Activated CD8-positive, alpha-beta memory T cell treated with anti-CD3 and anti-CD28 coated beads for 1 hour (primary cell): ENCODE data around the gene NPY4R2.
"Not testable (repeated sequence)": the region's sequence is repeated elsewhere in the genome, so short reads cannot be mapped to it uniquely, and the experiment has no call there.

Experiments used
- DNase-seq, 2 donors: peaks; one replicate each; pipeline ENCODE4 v3.0.0-alpha.2; 2020; ENCODE audit warnings: low read depth in 1 of 2; ENCODE audit errors: extremely low read depth in 1 of 2

The NPY4R2 gene

GRCh38 chr10:47918475-47918874 is at the start of gene NPY4R2:
Gene NPY4R2 (plus strand): TSS chr10:47918662. CDS start chr10:47921988, 3,326 bp downstream.
- not testable (repeated sequence) for DNase-seq

- DNase-seq = not testable (repeated sequence)
Measured at GRCh38 chr10:47870887-47871286, 47.6 kb upstream of the NPY4R2 start.

- not testable (repeated sequence) for DNase-seq
Measured at GRCh38 chr10:47871485-47872180, 46.8 kb upstream of the NPY4R2 start.

- DNase-seq = not testable (repeated sequence)
Measured at GRCh38 chr10:47872236-47872635, 46.2 kb upstream of the NPY4R2 start.

GRCh38 chr10:47884239-47884638 is 34.2 kb upstream of the NPY4R2 start:
- DNase-seq = not testable (repeated sequence)

- not testable (repeated sequence) for DNase-seq
Measured at GRCh38 chr10:47884934-47885333, 33.5 kb upstream of the NPY4R2 start.

- DNase-seq = not testable (repeated sequence)
Measured at GRCh38 chr10:47886356-47886755, 32.1 kb upstream of the NPY4R2 start.

GRCh38 chr10:47886827-47887226 is 31.6 kb upstream of the NPY4R2 start:
- DNase-seq = not testable (repeated sequence)

- not testable (repeated sequence) for DNase-seq
Measured at GRCh38 chr10:47890737-47891136, 27.7 kb upstream of the NPY4R2 start.

GRCh38 chr10:47892494-47893261 is 25.8 kb upstream of the NPY4R2 start:
- not testable (repeated sequence) for DNase-seq

- not testable (repeated sequence) for DNase-seq
Measured at GRCh38 chr10:47894571-47894970, 23.9 kb upstream of the NPY4R2 start.

GRCh38 chr10:47897813-47898212 is 20.6 kb upstream of the NPY4R2 start:
- not testable (repeated sequence) for DNase-seq

- not testable (repeated sequence) for DNase-seq
Measured at GRCh38 chr10:47909333-47909732, 9.1 kb upstream of the NPY4R2 start.

GRCh38 chr10:47910486-47910885 is 8.0 kb upstream of the NPY4R2 start:
- DNase-seq = not testable (repeated sequence)

GRCh38 chr10:47914052-47914451 is 4.4 kb upstream of the NPY4R2 start:
- not testable (repeated sequence) for DNase-seq

GRCh38 chr10:47915849-47916548 is 2.5 kb upstream of the NPY4R2 start:
- not testable (repeated sequence) for DNase-seq

- not testable (repeated sequence) for DNase-seq
Measured at GRCh38 chr10:47920610-47921009, 2.1 kb downstream of the NPY4R2 start.

GRCh38 chr10:47922503-47922902 is 4.0 kb downstream of the NPY4R2 start:
- DNase-seq = not testable (repeated sequence)

- DNase-seq = not testable (repeated sequence)
Measured at GRCh38 chr10:47924628-47925027, 6.2 kb downstream of the NPY4R2 start.

- not testable (repeated sequence) for DNase-seq
Measured at GRCh38 chr10:47927147-47927916, 8.9 kb downstream of the NPY4R2 start.
